ENCODE data around the gene CBARP.

DNA sequence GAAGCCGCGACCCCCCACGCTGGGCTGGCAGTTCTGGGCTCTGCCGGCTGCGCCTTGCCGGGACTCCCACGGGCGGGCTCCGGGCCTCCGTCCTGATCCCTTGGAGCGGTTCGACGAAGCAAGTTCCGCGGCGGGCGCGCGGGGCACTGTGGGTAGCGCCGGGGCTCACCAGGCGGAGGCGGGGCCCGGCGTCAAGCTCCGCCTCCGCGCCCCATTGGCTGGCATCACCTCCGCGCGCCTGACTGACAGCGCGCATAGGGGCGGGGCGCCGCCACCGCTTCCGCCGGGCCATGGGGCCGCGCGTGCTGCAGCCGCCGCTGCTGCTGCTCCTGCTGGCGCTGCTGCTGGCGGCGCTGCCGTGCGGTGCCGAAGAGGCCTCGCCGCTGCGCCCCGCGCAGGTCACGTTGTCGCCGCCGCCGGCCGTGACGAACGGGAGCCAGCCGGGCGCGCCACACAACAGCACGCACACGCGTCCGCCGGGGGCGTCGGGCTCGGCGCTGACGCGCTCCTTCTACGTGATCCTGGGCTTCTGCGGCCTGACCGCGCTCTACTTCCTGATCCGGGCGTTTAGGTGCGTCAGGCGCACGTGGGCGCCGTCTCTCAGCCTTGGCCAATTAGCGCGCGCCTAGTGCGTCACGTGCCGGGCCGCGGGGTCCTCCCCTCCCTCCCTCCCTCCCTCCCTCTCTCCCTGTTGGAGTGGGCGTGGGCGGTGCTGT is 37.6 kb upstream of the CBARP start, which contains the start of gene FAM174C:
- TF ChIP-seq POLR2A (IDR thresholded peaks at IDR 0.05), result peak; percentile 93
- TF ChIP-seq, protein P1, sequence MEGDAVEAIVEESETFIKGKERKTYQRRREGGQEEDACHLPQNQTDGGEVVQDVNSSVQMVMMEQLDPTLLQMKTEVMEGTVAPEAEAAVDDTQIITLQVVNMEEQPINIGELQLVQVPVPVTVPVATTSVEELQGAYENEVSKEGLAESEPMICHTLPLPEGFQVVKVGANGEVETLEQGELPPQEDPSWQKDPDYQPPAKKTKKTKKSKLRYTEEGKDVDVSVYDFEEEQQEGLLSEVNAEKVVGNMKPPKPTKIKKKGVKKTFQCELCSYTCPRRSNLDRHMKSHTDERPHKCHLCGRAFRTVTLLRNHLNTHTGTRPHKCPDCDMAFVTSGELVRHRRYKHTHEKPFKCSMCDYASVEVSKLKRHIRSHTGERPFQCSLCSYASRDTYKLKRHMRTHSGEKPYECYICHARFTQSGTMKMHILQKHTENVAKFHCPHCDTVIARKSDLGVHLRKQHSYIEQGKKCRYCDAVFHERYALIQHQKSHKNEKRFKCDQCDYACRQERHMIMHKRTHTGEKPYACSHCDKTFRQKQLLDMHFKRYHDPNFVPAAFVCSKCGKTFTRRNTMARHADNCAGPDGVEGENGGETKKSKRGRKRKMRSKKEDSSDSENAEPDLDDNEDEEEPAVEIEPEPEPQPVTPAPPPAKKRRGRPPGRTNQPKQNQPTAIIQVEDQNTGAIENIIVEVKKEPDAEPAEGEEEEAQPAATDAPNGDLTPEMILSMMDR (IDR thresholded peaks at IDR 0.05), result peak in 1 of 4 donors; percentile 5

Data from right lobe of liver (tissue), 4 donors.